Measurements from ENCODE around the gene ATP13A2. TPM values are rescaled to one million over a fixed set of nuclear protein-coding genes. Genes with fewer than 3 reads are reported as not detected.

The ATP13A2 gene
- total RNA-seq, 1 experiment from 2014 or later: 48.4 TPM

GRCh38 chr1:17047924-17048323, 36.2 kb upstream of the ATP13A2 start:
- H3K27ac ChIP-seq (ENCODE audit: low read length): no peak overlapping the region
- no peaks in the 10 kb centered on the region for H3K9me2 ChIP-seq (replicated peaks; ENCODE audit: low read length)
- POLR2A ChIA-PET (ENCODE audit: unreplicated experiment): no interaction called here

GRCh38 chr1:17046334-17046657, 34.6 kb upstream of the ATP13A2 start:
- H2AFZ ChIP-seq (ENCODE audit: low read length): no peak overlapping the region
- BruUV-seq (replicated peaks): no TSS peak
- H3K4me3 ChIP-seq (ENCODE audit: low read length): no peak overlapping the region
- DNase-seq (no peak), ATAC-seq (no peak)
- H3K9me2 ChIP-seq (replicated peaks; ENCODE audit: low read length): no peaks in the 10 kb centered on the region
- intact Hi-C loops (cut with micrococcal nuclease): loop anchor here (1.0 kb wide), 1 partner anchor 95 kb away; no protein-coding TSS in a partner anchor
- H4K20me1 ChIP-seq (ENCODE audit: low read length): 0 out of 2 replicates have a peak, but pooled peaks cover 3% of the 10 kb centered on the region
- H3K4me2 ChIP-seq (ENCODE audit: low read length): no peak overlapping the region
- peaks cover 47% of the 10 kb centered on the region for H3K36me3 ChIP-seq (ENCODE audit: low read depth, low read length)
- ChIA-PET CTCF (interaction anchor here (0.6 to 0.7 kb wide), 2 partner anchors 62 to 82 kb away, joined by 9 read pairs; no protein-coding TSS in a partner anchor), POLR2A (ENCODE audit: unreplicated experiment) (no interaction called here)
- peaks cover 60% of the 10 kb centered on the region for H3K79me2 ChIP-seq (ENCODE audit: low read length)
- no peak for TF ChIP-seq EZH2phosphoT487 (IDR thresholded peaks at IDR 0.05; ENCODE audit: borderline replicate concordance, low read length)
- TF ChIP-seq CTCF (conservative IDR thresholded peaks at IDR 0.05; ENCODE audit: low read depth, low read length): no peak
- no peak for TF ChIP-seq EZH2 (IDR thresholded peaks at IDR 0.05; ENCODE audit: low read length, unreplicated experiment)
- H3F3A ChIP-seq (ENCODE audit: low read length, unreplicated experiment): no peaks in the 10 kb centered on the region
- no peaks in the 10 kb centered on the region for H3K4me1 ChIP-seq (ENCODE audit: insufficient read depth, low read length)
- H3K9me3 ChIP-seq (ENCODE audit: low read length): no peaks in the 10 kb centered on the region
- H3K27me3 ChIP-seq (ENCODE audit: low read length): no peaks in the 10 kb centered on the region
- no peak overlapping the region for H3K27ac ChIP-seq (ENCODE audit: low read length)
- no peak overlapping the region for H3K9ac ChIP-seq (ENCODE audit: low read length)

More at GRCh38 chr1:17047924-17048323, 36.2 kb upstream of the ATP13A2 start:
- Histone ChIP-seq H3K9ac (ENCODE audit: low read length) (no peak overlapping the region), H3K4me1 (ENCODE audit: insufficient read depth, low read length) (peaks cover 8% of the 10 kb centered on the region), H3K4me2 (ENCODE audit: low read length) (no peak overlapping the region), H3F3A (ENCODE audit: low read length, unreplicated experiment) (no peaks in the 10 kb centered on the region), H2AFZ (ENCODE audit: low read length) (no peak overlapping the region), H3K79me2 (ENCODE audit: low read length) (peaks cover 76% of the 10 kb centered on the region), H3K4me3 (ENCODE audit: low read length) (no peak overlapping the region), H3K27me3 (ENCODE audit: low read length) (no peaks in the 10 kb centered on the region), H3K9me3 (ENCODE audit: low read length) (no peaks in the 10 kb centered on the region), H3K36me3 (ENCODE audit: low read depth, low read length) (peaks cover 39% of the 10 kb centered on the region), H4K20me1 (ENCODE audit: low read length) (0 out of 2 replicates have a peak, but pooled peaks cover 5% of the 10 kb centered on the region)
- ATAC-seq (no peak), DNase-seq (no peak)
- TF ChIP-seq CTCF (conservative IDR thresholded peaks at IDR 0.05; ENCODE audit: low read depth, low read length): no peak
- TF ChIP-seq EZH2 (IDR thresholded peaks at IDR 0.05; ENCODE audit: low read length, unreplicated experiment): no peak
- no peak for TF ChIP-seq EZH2phosphoT487 (IDR thresholded peaks at IDR 0.05; ENCODE audit: borderline replicate concordance, low read length)
- CTCF ChIA-PET: interaction anchor here (0.7 kb wide), 1 partner anchor 378 kb away, joined by 3 read pairs; no protein-coding TSS in a partner anchor
- no TSS peak for BruUV-seq (replicated peaks)
- intact Hi-C loops (cut with micrococcal nuclease): no loop called here

GRCh38 chr1:17045634-17046333, 34.1 kb upstream of the ATP13A2 start:
- H2AFZ ChIP-seq (ENCODE audit: low read length): no peak overlapping the region
- H3K9me3 ChIP-seq (ENCODE audit: low read length): no peaks in the 10 kb centered on the region
- ATAC-seq (no peak), DNase-seq (peak; percentile 69)
- H3K9ac ChIP-seq (ENCODE audit: low read length): no peak overlapping the region
- H3K4me3 ChIP-seq (ENCODE audit: low read length): no peak overlapping the region
- no peaks in the 10 kb centered on the region for H3K9me2 ChIP-seq (replicated peaks; ENCODE audit: low read length)
- peaks cover 42% of the 10 kb centered on the region for H3K36me3 ChIP-seq (ENCODE audit: low read depth, low read length)
- no peaks in the 10 kb centered on the region for H3F3A ChIP-seq (ENCODE audit: low read length, unreplicated experiment)
- H3K4me2 ChIP-seq (ENCODE audit: low read length): no peak overlapping the region
- BruUV-seq (replicated peaks): no TSS peak
- ChIA-PET POLR2A (ENCODE audit: unreplicated experiment) (no interaction called here), CTCF (interaction anchor here (0.6 to 0.7 kb wide), 2 partner anchors 81 to 85 kb away, joined by 3 to 9 read pairs; no protein-coding TSS in a partner anchor)
- peak; percentile 81 for TF ChIP-seq CTCF (conservative IDR thresholded peaks at IDR 0.05; ENCODE audit: low read depth, low read length)
- no peak for TF ChIP-seq EZH2 (IDR thresholded peaks at IDR 0.05; ENCODE audit: low read length, unreplicated experiment)
- no peak for TF ChIP-seq EZH2phosphoT487 (IDR thresholded peaks at IDR 0.05; ENCODE audit: borderline replicate concordance, low read length)
- H3K27me3 ChIP-seq (ENCODE audit: low read length): no peaks in the 10 kb centered on the region
- intact Hi-C loops (cut with micrococcal nuclease): loop anchor here (1.0 kb wide), 1 partner anchor 94 kb away; no protein-coding TSS in a partner anchor
- H3K79me2 ChIP-seq (ENCODE audit: low read length): peaks cover 55% of the 10 kb centered on the region
- H3K4me1 ChIP-seq (ENCODE audit: insufficient read depth, low read length): no peaks in the 10 kb centered on the region
- no peak overlapping the region for H3K27ac ChIP-seq (ENCODE audit: low read length)
- no peaks in the 10 kb centered on the region for H4K20me1 ChIP-seq (ENCODE audit: low read length)
